NK-92 (cell line): ENCODE measurements around the gene OTUD7B.
"Not testable (repeated sequence)": the region's sequence is repeated elsewhere in the genome, so short reads cannot be mapped to it uniquely, and the experiment has no call there.

Experiments
- DNase-seq: peaks from one replicate; lab custom pipeline; 2025; ENCODE audit not compliant: unreplicated experiment; lab: John Stamatoyannopoulos, UW

Gene OTUD7B

GRCh38 chr1:149957548-149957947, 53.0 kb downstream of the OTUD7B start:
- not testable (repeated sequence) for DNase-seq

- no peak for DNase-seq
Observed at GRCh38 chr1:149949911-149950310, 60.6 kb downstream of the OTUD7B start.

DNA sequence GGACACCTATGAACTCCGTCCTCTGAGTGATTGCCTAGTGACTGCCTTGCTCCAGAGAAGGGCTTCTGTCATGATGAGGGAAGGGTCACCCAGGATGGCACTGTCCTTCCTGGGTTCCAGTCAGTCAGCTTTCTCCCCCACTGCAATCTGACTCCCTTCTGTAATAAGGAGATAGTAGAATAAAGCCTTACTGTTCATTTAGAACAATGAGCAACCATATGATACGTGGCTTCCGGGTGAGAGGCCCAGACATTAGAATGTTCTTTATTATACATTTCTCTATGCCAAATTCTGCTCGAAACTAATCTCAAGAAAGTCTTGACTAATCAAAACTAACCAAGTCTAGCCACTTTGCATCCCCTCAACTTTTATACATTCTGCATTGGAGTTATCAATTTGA, 65.3 kb downstream of the OTUD7B start:
- no peak for DNase-seq

DNA sequence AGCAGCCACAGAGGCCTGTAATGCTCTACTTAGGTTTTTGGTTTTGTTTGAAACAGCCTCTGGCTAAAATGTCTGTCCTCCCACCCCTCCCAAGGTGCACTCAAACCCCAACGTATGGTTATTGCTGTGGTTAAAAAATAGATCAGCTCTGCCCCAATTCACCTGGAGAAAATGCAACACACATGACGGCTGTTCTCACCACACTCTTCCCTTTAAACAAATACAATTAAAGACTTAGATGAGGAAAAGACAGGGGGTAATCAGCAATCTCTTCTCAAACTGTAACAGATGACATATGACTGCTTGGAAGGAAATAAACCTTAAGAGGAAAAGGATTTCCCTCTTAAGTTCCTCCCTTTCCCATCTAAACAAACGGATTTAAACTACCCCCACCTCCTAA, 67.6 kb downstream of the OTUD7B start:
- no peak for DNase-seq

DNA sequence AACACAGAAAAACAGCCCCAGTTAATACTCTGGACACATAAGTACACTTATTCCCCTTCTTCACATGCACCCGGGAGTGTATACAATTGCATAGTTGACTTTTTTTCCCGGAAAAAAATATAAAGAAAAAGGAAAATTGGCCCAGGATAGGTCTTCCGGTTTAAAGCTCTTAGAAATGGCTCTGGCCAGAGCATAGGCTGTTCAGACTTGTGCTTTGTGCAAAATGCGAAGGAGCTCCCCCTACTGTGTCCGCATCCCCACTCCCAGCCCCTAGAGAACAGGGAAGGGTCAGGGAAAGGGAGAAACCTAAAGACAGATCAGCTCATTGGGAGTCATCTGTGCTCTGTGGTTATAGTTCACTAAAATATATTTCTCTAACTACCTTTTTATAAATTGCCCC, 68.3 kb downstream of the OTUD7B start:
- no peak for DNase-seq

GRCh38 chr1:149940427-149940826, 70.1 kb downstream of the OTUD7B start:
- no peak for DNase-seq

GRCh38 chr1:149938668-149939003, 71.9 kb downstream of the OTUD7B start:
- not testable (repeated sequence) for DNase-seq

- no peak for DNase-seq
Observed at GRCh38 chr1:149937759-149938158, 72.8 kb downstream of the OTUD7B start.

DNA sequence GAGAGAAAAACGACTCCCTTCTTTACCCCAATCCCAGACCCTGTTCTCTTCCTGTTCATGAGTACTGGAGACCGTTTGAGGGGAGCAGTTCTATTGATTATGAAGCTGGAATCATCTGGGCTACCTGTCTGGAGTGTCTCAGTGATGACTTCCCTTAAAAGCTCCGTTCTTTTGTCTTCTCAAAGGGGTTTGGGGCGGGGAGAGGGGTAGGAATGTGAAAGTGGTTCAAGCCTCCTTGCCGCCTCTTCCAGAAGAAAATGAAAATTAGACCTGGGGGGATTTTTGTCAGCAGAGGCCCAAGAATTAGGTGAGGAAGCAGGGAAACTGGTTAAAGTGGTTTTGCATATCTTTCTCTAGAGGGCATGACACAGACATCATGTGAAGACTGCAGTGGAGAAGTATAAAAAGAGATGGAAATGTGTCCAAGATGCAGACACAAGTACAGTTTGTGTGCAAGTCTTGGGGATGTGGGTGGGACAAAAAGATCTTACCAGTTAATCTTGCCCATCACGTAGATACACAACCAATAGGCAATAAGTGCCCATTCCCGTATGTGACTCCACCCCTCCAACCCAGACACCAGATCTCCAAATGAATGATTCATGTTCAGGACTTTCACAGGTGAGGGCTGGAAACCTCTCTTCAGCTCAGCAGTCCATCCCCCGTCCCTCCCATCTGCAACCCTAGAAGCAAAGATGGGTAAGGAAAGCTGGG, 73.4 kb downstream of the OTUD7B start:
- DNase-seq = no peak

DNA sequence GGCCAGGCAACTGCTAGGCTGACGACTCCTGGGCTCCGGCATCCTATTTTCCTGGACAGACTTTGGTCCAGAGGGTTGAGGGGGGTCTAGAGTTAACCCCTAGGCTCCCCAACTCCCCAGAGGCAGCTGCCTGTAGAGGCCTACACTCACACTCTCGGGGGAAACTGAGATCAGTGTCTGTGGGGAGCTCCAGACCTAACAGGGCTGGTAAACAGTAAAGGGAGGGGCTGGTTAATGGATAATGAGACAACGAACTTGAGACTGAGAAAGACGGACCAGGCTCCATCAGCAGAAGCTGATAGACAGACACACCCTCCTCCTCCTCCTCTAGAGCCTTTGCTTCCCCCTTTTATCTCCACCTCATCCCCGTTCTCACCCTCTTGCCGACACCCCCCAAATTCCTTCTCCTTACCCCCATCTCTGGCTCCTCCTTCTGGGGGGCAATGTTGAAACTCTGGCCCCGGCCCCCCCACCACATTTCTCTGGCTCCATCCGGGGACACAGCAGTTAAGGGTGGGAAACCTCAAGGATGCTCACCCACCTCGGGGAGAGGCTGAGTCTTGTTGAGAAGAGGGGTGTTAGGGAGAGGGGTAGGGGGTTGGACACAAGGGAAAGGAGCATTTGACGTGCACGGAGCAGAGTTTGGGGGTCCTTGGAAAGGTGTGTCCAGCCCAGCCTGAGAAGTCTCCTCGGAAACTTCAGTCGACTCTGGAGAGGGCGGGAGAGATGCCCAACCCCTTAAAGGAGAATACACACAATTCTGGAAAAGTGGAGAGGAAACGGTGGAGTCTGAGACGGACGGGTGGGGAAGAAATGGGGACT, 74.1 kb downstream of the OTUD7B start, which contains the start of gene MTMR11:
Gene MTMR11 (minus strand): TSS at position 710 of the 822 bp plus-strand sequence. CDS start 232 bp downstream, at position 478.
- no peak for DNase-seq

- no peak for DNase-seq
Observed at GRCh38 chr1:149934356-149934755, 76.2 kb downstream of the OTUD7B start.

GRCh38 chr1:149933208-149933607, 77.3 kb downstream of the OTUD7B start:
- DNase-seq = no peak

DNA sequence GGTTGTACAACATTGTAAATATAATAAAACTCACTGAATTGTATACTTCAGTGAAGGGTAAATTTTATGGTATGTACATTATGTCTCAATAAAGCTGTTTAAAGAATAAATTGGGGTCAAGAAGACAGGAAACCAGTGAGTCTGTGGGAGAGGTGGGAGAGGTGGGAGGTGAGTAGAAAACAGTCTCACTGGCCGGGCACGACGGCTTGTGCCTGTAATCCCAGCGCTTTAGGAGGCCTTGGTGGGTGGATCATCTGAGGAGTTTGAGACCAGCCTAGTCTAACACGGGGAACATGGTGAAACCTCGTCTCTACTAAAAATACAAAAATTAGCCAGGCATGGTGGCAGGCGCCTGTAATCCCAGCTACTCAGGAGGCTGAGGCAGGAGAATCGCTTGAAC, 78.1 kb downstream of the OTUD7B start:
- no peak for DNase-seq

DNA sequence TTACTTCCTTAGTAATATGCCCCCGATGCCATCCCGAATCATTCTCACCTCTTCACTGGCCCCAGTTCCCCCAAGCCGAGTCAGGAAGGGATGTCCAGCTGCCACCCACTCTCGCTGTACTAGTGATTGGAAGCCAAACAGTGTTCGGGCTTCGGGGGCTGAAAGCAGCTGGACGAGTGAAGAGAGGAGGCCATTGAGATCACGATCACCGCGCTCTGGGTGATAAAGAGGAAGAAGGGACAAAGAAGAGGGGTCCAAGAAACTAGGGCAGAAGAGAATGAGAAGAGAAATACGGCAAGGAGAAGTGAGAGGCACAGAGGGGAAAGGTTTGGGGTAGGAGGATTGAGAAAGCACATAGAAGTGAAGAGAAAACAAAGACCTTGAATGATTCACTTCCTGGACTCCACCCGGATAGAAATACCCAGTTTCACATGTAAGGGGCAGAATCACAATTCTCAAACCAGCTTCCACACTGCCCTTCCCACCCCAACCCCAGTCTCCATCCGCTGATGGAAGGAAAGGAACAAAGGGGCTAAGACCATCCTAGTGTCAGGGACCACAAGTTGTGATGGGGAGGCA, 79.2 kb downstream of the OTUD7B start:
- DNase-seq = no peak

DNA sequence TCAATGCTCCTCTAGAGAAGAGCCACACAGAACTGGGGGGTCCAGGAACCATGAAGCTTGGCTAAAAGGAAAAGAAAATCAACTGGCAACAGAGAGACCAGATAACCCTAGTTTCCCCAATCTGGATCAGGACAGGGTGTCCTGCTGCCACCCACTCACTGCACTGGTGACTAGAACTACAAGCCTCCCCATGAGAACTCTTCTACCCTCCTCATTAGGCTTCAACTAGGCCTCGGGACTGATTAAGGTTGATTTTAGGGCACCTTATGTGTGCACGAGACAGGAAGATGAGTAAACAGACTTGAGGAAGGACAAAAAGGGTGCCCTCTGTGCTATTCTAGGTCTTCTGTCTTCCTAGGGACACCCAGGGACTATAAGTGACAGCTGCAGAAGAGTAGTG, 80.7 kb downstream of the OTUD7B start:
- DNase-seq = no peak

DNA sequence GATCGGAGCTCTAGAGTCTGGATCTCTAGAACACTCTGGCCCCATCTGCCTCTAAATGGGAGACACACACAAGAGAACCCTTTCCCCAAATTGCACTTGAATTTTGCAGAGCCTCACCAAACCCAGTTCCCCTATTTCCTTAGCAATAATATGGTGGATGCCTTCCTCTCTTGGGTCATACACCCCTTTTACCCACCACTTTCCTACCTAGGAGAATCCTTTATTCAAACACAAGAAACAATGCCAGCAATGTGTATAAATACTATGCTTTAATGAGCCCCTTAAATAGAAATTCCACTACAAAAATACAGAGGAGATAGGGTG, 82.2 kb downstream of the OTUD7B start:
- no peak for DNase-seq

DNA sequence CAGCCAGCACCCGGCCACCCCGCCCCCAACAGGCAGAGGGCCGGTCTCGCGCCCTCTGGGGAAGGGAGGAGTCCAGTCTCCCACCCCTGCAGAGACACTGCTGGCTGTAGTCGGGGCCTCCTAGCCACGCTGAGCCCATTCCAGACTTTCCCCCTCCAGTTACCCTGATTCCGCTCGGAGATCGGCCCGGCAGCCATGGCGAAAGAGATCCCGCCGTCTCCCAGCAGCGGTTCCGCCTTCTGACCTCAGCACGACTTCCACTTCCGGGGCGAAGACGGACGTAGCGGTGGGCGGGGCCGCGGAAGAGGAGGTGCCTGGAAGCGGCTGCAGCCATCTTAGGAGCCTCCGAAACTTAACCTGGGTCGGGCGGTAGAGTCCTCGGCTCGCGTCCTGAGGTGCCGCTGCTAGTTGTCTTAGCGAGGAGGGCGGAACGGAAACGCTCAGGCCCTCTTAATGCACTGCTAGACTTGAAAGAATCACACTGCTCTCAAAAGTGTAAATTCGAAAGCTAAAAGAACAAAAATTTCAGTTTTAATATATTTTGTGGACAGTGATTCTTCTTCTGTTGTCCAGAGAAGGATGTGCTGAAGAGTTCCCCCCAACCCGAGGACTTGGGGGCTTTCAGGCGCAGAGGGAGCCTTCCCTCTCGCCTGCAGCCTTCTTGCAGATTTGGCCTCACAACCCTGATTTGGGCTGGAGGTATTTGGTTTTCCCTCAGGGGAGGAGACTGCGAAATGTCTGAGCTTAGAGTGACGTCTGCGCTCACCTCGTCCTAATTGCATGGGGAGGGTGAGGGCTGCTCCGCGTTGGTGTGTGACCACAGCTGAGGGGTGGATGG, 82.7 kb downstream of the OTUD7B start, which contains the start of gene SF3B4:
Gene SF3B4 (minus strand): TSS at position 241 of the 838 bp plus-strand sequence. CDS start 44 bp downstream, at position 197.
- DNase-seq = peak; percentile 55

GRCh38 chr1:149927056-149927562, 83.4 kb downstream of the OTUD7B start:
- DNase-seq = no peak

DNA sequence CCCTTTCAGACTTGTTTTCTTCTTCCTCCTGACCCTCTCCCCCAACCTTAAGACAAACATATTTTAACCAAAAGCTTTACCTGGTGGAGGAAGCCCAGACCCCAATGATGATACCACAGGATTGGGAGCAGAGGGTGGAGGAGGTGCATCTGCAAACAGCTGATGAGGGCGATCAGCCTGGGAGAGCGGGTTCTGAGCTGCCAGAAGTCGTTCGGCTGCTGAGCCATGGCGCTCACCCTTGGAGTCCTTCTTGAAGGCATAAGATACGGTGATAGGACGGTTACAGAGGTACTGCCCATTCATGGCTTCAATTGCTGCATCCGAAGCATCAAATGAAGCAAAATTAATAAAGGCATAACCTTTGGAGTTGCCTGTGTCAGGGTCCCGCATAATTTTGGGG, 84.2 kb downstream of the OTUD7B start:
- DNase-seq = no peak

DNA sequence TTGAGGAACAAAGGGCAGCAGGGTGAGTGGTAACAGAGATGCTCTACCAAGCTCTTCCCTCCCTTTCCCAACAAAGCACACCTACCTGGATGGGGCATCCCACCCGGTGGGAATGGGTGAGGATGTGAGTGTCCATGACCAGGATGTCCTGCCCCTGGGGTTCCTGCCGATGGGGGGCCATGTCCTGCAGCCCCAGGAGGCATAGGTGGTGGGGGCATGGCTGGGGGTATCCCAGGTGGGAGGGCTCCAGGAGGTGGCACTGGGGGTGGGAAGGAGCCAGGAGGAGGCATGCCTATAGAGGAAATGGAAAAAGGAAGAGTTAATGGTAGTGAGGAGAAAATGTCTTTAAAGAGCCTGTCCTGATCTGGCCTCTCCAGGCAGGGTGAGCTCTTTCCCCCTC, 84.8 kb downstream of the OTUD7B start:
- no peak for DNase-seq

- DNase-seq = no peak
Observed at GRCh38 chr1:149925345-149925744, 85.2 kb downstream of the OTUD7B start.
